HFFc6 (cell line): ENCODE data around the gene JOSD1. TPM values are rescaled to one million over a fixed set of nuclear protein-coding genes. Genes with fewer than 3 reads are reported as not detected.

Source experiments
- DNase-seq: peaks from one replicate; pipeline ENCODE4 v3.0.0-alpha.2; 2018
- H3K27ac Mint-ChIP-seq: 2 replicates; pipeline ENCODE4 v1.8.0; 2020; ENCODE audit warnings: mild to moderate bottlenecking, mixed read lengths
- H3K27me3 Mint-ChIP-seq: 2 replicates; pipeline ENCODE4 v1.8.0; 2021; ENCODE audit warnings: mild to moderate bottlenecking, moderate library complexity, mixed read lengths; ENCODE audit not compliant: insufficient read depth
- H3K36me3 Mint-ChIP-seq: 2 replicates; pipeline ENCODE4 v1.8.0; 2021; ENCODE audit warnings: low read depth, mixed read lengths
- H3K4me1 Mint-ChIP-seq: 2 replicates; pipeline ENCODE4 v1.8.0; 2020; ENCODE audit warnings: low read depth, mixed read lengths
- H3K4me3 Mint-ChIP-seq: 2 replicates; pipeline ENCODE4 v1.8.0; 2020; ENCODE audit warnings: mild to moderate bottlenecking, moderate library complexity, mixed read lengths
- H3K9me3 Mint-ChIP-seq: 2 replicates; pipeline ENCODE4 v1.8.0; 2020; ENCODE audit warnings: mild to moderate bottlenecking, mixed read lengths
- CTCF ChIP-seq: fragments of 200-600 bp; sonication (generic); IDR thresholded peaks from 2 replicates; pipeline ENCODE4 v1.5.0; 2021; ENCODE audit warnings: antibody characterized with exemption, mild to moderate bottlenecking
- total RNA-seq, 6 experiments: library from RNA; stranded (reverse); fragmentation: NEBNext Ultra II Directional; extraction: Animal tissue kit (Norgen Biotek cat#: 25700); gene quantifications; 2 replicates in 1 of 6; 3 replicates in 5 of 6; pipeline ENCODE4 v1.2.3, GENCODE V29; 2021

Gene JOSD1
- total RNA-seq, 6 experiments from 2014 or later = 37.8 to 44.6 (median 41.0) TPM

GRCh38 chr22:38731703-38732161 is 31.0 kb upstream of the JOSD1 start:
- H3K4me1 Mint-ChIP-seq = 0 out of 2 replicates have a peak, but pooled peaks cover 4% of the 10 kb centered on the region
- no peak for TF ChIP-seq CTCF
- no peaks in the 10 kb centered on the region for H3K9me3 Mint-ChIP-seq
- peaks cover 11% of the 10 kb centered on the region for H3K27me3 Mint-ChIP-seq
- H3K36me3 Mint-ChIP-seq = peaks cover 3% of the 10 kb centered on the region; the same call in 1 of the 2 replicates
- no peak for DNase-seq
- no peak overlapping the region for H3K4me3 Mint-ChIP-seq
- H3K27ac Mint-ChIP-seq = no peak overlapping the region

GRCh38 chr22:38730411-38730871 is 29.7 kb upstream of the JOSD1 start:
- H3K4me3 Mint-ChIP-seq = no peak overlapping the region
- H3K27ac Mint-ChIP-seq = peak overlapping the region; percentile 0; the same call in 1 of the 2 replicates
- H3K9me3 Mint-ChIP-seq = no peaks in the 10 kb centered on the region
- 0 out of 2 replicates have a peak, but pooled peaks cover 4% of the 10 kb centered on the region for H3K4me1 Mint-ChIP-seq
- H3K27me3 Mint-ChIP-seq = peaks cover 11% of the 10 kb centered on the region
- peaks cover 7% of the 10 kb centered on the region; the same call in 1 of the 2 replicates for H3K36me3 Mint-ChIP-seq
- no peak for DNase-seq
- no peak for TF ChIP-seq CTCF

GRCh38 chr22:38729946-38730345 is 29.2 kb upstream of the JOSD1 start:
- Mint-ChIP-seq H3K27me3 (peaks cover 11% of the 10 kb centered on the region), H3K36me3 (peaks cover 12% of the 10 kb centered on the region), H3K4me3 (no peak overlapping the region), H3K9me3 (no peaks in the 10 kb centered on the region), H3K27ac (peak overlapping the region; percentile 0; the same call in 1 of the 2 replicates), H3K4me1 (peaks cover 6% of the 10 kb centered on the region; the same call in 1 of the 2 replicates)
- no peak for TF ChIP-seq CTCF
- no peak for DNase-seq

GRCh38 chr22:38728871-38729796 is 28.4 kb upstream of the JOSD1 start:
- peaks cover 10% of the 10 kb centered on the region; the same call in 1 of the 2 replicates for H3K4me1 Mint-ChIP-seq
- no peak overlapping the region for H3K27ac Mint-ChIP-seq
- peaks cover 11% of the 10 kb centered on the region for H3K27me3 Mint-ChIP-seq
- H3K9me3 Mint-ChIP-seq = no peaks in the 10 kb centered on the region
- TF ChIP-seq CTCF = no peak
- no peak for DNase-seq
- H3K36me3 Mint-ChIP-seq = peaks cover 16% of the 10 kb centered on the region
- no peak overlapping the region for H3K4me3 Mint-ChIP-seq

- DNase-seq = no peak
- Mint-ChIP-seq H3K4me1 (peaks cover 6% of the 10 kb centered on the region; the same call in 1 of the 2 replicates), H3K36me3 (peaks cover 18% of the 10 kb centered on the region), H3K4me3 (no peak overlapping the region), H3K9me3 (no peaks in the 10 kb centered on the region), H3K27me3 (peaks cover 8% of the 10 kb centered on the region), H3K27ac (no peak overlapping the region)
- TF ChIP-seq CTCF = no peak
Observed at GRCh38 chr22:38727530-38728451, 27.0 kb upstream of the JOSD1 start.
